Neural progenitor cell (in vitro differentiated cells): Measurements from ENCODE around the gene BTBD9. TPM values are rescaled to one million over a fixed set of nuclear protein-coding genes. Genes with fewer than 3 reads are reported as not detected.
A peak's percentile ranks its signal among the peaks of the same experiment; 100 is the strongest.

Experiments
- DNase-seq: peaks from one replicate; pipeline ENCODE4 v3.0.0-alpha.2; 2016; ENCODE audit warnings: low spot score
- H2AFZ ChIP-seq: fragments of 200-600 bp; sonication (generic); replicated peaks from 2 replicates; pipeline ENCODE4 v1.6.1; 2016; ENCODE audit warnings: antibody characterized with exemption
- H3F3A ChIP-seq: fragments of 200-600 bp; sonication (generic); 2 replicates; pipeline ENCODE4 v1.6.1; 2016; ENCODE audit warnings: antibody characterized with exemption, low read depth
- H3K27ac ChIP-seq: fragments of 200-600 bp; sonication (generic); 2 replicates; pipeline ENCODE4 v1.5.1; 2016; ENCODE audit warnings: mild to moderate bottlenecking
- H3K27me3 ChIP-seq: fragments of 200-600 bp; sonication (generic); 2 replicates; pipeline ENCODE4 v1.6.1; 2016; ENCODE audit warnings: mild to moderate bottlenecking, moderate library complexity
- H3K36me3 ChIP-seq: fragments of 200-600 bp; sonication (generic); 2 replicates; pipeline ENCODE4 v1.5.1; 2016
- H3K4me1 ChIP-seq: fragments of 200-600 bp; sonication (generic); 2 replicates; pipeline ENCODE4 v1.6.1; 2016; ENCODE audit warnings: mixed run types
- H3K4me2 ChIP-seq: fragments of 200-600 bp; sonication (generic); 2 replicates; pipeline ENCODE4 v1.6.1; 2016
- H3K4me3 ChIP-seq: fragments of 200-600 bp; sonication (generic); 2 replicates; pipeline ENCODE4 v1.5.1; 2016
- H3K79me2 ChIP-seq: fragments of 200-600 bp; sonication (generic); 2 replicates; pipeline ENCODE4 v1.6.1; 2016; ENCODE audit warnings: low read depth
- H3K9ac ChIP-seq: fragments of 200-600 bp; sonication (generic); 2 replicates; pipeline ENCODE4 v1.6.1; 2016
- H3K9me3 ChIP-seq: fragments of 200-600 bp; sonication (generic); 2 replicates; pipeline ENCODE4 v1.5.1; 2016; ENCODE audit warnings: low read depth
- H4K20me1 ChIP-seq: fragments of 200-600 bp; sonication (generic); 2 replicates; pipeline ENCODE4 v1.6.1; 2016; ENCODE audit warnings: low read depth
- H3K27ac Mint-ChIP-seq: 3 replicates; pipeline ENCODE4 v1.8.0; 2021; ENCODE audit warnings: mixed read lengths
- H3K27me3 Mint-ChIP-seq: 2 replicates; pipeline ENCODE4 v1.8.0; 2022; ENCODE audit warnings: low read depth, mild to moderate bottlenecking, inconsistent platforms, moderate library complexity, mixed read lengths; ENCODE audit not compliant: insufficient read depth
- H3K36me3 Mint-ChIP-seq: 3 replicates; pipeline ENCODE4 v1.8.0; 2021; ENCODE audit warnings: mixed read lengths
- H3K4me1 Mint-ChIP-seq: 3 replicates; pipeline ENCODE4 v1.8.0; 2021; ENCODE audit warnings: mixed read lengths
- H3K4me3 Mint-ChIP-seq: 3 replicates; pipeline ENCODE4 v1.8.0; 2021; ENCODE audit warnings: mild to moderate bottlenecking, moderate library complexity, mixed read lengths
- H3K9me3 Mint-ChIP-seq: 3 replicates; pipeline ENCODE4 v1.8.0; 2020; ENCODE audit warnings: mixed read lengths
- CTCF ChIP-seq: fragments of 200-600 bp; sonication (generic); IDR thresholded peaks from 2 replicates; pipeline ENCODE4 v1.5.1; 2017; ENCODE audit warnings: antibody characterized with exemption, mild to moderate bottlenecking
- EZH2 ChIP-seq: fragments of 200-600 bp; sonication (generic); IDR thresholded peaks from 2 replicates; pipeline ENCODE4 v1.6.1; 2017; ENCODE audit warnings: antibody characterized with exemption, mild to moderate bottlenecking, moderate library complexity
- EZH2phosphoT487 ChIP-seq: fragments of 200-600 bp; sonication (generic); IDR thresholded peaks from 2 replicates; pipeline ENCODE4 v1.6.1; 2017; ENCODE audit warnings: antibody characterized with exemption
- total RNA-seq: library from RNA; depleted of rRNA; stranded (reverse); fragments of >200 nt; gene quantifications from 2 replicates; pipeline ENCODE4 v1.2.3, GENCODE V29; 2015; ENCODE audit warnings: low replicate concordance

BTBD9 gene
- total RNA-seq, 1 donor from 2014 or later, result 16.9 TPM

- peaks cover 21% of the 10 kb centered on the region for H3F3A ChIP-seq
- peak overlapping the region; percentile 50 for H3K9ac ChIP-seq
- peak overlapping the region; percentile 98 for H2AFZ ChIP-seq
- no peaks in the 10 kb centered on the region for H3K9me3 ChIP-seq
- peaks cover 33% of the 10 kb centered on the region for H3K79me2 ChIP-seq
- H3K4me2 ChIP-seq, result peak overlapping the region; percentile 91
- TF ChIP-seq EZH2 (no peak), CTCF (no peak), EZH2phosphoT487 (no peak)
- H3K27ac ChIP-seq, result peak overlapping the region; percentile 77
- H3K9me3 Mint-ChIP-seq, result no peaks in the 10 kb centered on the region
- H3K36me3 ChIP-seq, result no peaks in the 10 kb centered on the region
- H4K20me1 ChIP-seq, result no peaks in the 10 kb centered on the region
- H3K27me3 ChIP-seq, result no peaks in the 10 kb centered on the region
- H3K4me1 ChIP-seq, result peaks cover 28% of the 10 kb centered on the region
- peaks cover 2% of the 10 kb centered on the region for H3K36me3 Mint-ChIP-seq
- DNase-seq, result peak; percentile 55
- peak overlapping the region; percentile 89 for H3K4me3 ChIP-seq
- peaks cover 8% of the 10 kb centered on the region for H3K27me3 Mint-ChIP-seq
- peaks cover 27% of the 10 kb centered on the region for H3K4me1 Mint-ChIP-seq
- H3K27ac Mint-ChIP-seq, result peak overlapping the region; percentile 67
- H3K4me3 Mint-ChIP-seq, result peak overlapping the region; percentile 93
Observed at GRCh38 chr6:38638941-38639497, 710 bp downstream of the BTBD9 start.

- Histone ChIP-seq H3K4me2 (peak overlapping the region; percentile 91), H3K36me3 (no peaks in the 10 kb centered on the region), H4K20me1 (no peaks in the 10 kb centered on the region), H3K27me3 (no peaks in the 10 kb centered on the region), H3K9me3 (no peaks in the 10 kb centered on the region), H3K27ac (no peak overlapping the region), H3K79me2 (peaks cover 33% of the 10 kb centered on the region), H3K9ac (no peak overlapping the region), H3F3A (peaks cover 21% of the 10 kb centered on the region), H2AFZ (no peak overlapping the region), H3K4me1 (peaks cover 28% of the 10 kb centered on the region), H3K4me3 (peak overlapping the region; percentile 89)
- Mint-ChIP-seq H3K4me3 (peak overlapping the region; percentile 93), H3K27me3 (peaks cover 8% of the 10 kb centered on the region), H3K9me3 (no peaks in the 10 kb centered on the region), H3K4me1 (peaks cover 27% of the 10 kb centered on the region), H3K27ac (no peak overlapping the region), H3K36me3 (no peaks in the 10 kb centered on the region)
- peak; percentile 68 for DNase-seq
- TF ChIP-seq EZH2phosphoT487 (no peak), EZH2 (no peak), CTCF (no peak)
Observed at GRCh38 chr6:38637756-38638155, 2.0 kb downstream of the BTBD9 start.

GRCh38 chr6:38636027-38636426 lies 3.7 kb downstream of the BTBD9 start:
- Histone ChIP-seq H3K9me3 (no peaks in the 10 kb centered on the region), H3K27me3 (no peaks in the 10 kb centered on the region), H3K4me2 (no peak overlapping the region), H3K36me3 (no peaks in the 10 kb centered on the region), H2AFZ (no peak overlapping the region), H3K79me2 (peaks cover 31% of the 10 kb centered on the region), H3K4me1 (peaks cover 28% of the 10 kb centered on the region), H3K4me3 (no peak overlapping the region), H3K9ac (no peak overlapping the region), H3F3A (peaks cover 21% of the 10 kb centered on the region), H3K27ac (no peak overlapping the region), H4K20me1 (no peaks in the 10 kb centered on the region)
- Mint-ChIP-seq H3K4me1 (peaks cover 26% of the 10 kb centered on the region), H3K4me3 (no peak overlapping the region), H3K9me3 (no peaks in the 10 kb centered on the region), H3K27ac (no peak overlapping the region), H3K36me3 (no peaks in the 10 kb centered on the region), H3K27me3 (peaks cover 6% of the 10 kb centered on the region)
- DNase-seq, result no peak
- TF ChIP-seq CTCF, result no peak
- TF ChIP-seq EZH2, result no peak
- no peak for TF ChIP-seq EZH2phosphoT487
